ENCODE data around the gene CLCN1. TPM values are rescaled to one million over a fixed set of nuclear protein-coding genes. Genes with fewer than 3 reads are reported as not detected.

Gene CLCN1
- total and polyA plus RNA-seq, 12 donors, result under 0.01 to 0.32 (median 0.12) TPM; not detected in 8

DNA sequence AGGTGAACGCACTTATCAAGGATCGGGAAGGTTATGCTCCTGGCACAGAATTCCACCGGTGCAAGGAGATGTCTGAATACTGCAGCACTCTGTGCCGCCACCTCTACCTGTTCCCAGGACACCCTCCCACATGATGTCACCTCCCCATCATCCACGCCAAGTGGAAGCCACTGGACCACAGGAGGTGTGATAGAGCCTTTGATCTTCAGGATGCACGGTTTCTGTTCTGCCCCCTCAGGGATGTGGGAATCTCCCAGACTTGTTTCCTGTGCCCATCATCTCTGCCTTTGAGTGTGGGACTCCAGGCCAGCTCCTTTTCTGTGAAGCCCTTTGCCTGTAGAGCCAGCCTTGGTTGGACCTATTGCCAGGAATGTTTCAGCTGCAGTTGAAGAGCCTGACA is 11.0 kb upstream of the CLCN1 start:
- WGBS, 4 donors, result 80 to 93% (median 89%) methylated on average over 6 of the region's 6 CpGs
- DNase-seq, result no peak
- Histone ChIP-seq H3K4me1 (replicated peaks in 1 of 2) (no peaks in the 10 kb centered on the region), H3K9me3 (replicated peaks in 1 of 3) (no peaks in the 10 kb centered on the region), H3K36me3 (replicated peaks in 1 of 2) (peaks cover 0 to 77% of the 10 kb centered on the region in 2 donors), H3K4me3 (no peak overlapping the region), H3K27ac (no peak overlapping the region), H3K27me3 (no peaks in the 10 kb centered on the region)
- intact Hi-C loops (cut with DNase I), result loop anchor here in 1 of 2 donors (5.0 to 10.0 kb wide), 2 partner anchors 63 to 110 kb away; no protein-coding TSS in a partner anchor
- TF ChIP-seq, protein P1, sequence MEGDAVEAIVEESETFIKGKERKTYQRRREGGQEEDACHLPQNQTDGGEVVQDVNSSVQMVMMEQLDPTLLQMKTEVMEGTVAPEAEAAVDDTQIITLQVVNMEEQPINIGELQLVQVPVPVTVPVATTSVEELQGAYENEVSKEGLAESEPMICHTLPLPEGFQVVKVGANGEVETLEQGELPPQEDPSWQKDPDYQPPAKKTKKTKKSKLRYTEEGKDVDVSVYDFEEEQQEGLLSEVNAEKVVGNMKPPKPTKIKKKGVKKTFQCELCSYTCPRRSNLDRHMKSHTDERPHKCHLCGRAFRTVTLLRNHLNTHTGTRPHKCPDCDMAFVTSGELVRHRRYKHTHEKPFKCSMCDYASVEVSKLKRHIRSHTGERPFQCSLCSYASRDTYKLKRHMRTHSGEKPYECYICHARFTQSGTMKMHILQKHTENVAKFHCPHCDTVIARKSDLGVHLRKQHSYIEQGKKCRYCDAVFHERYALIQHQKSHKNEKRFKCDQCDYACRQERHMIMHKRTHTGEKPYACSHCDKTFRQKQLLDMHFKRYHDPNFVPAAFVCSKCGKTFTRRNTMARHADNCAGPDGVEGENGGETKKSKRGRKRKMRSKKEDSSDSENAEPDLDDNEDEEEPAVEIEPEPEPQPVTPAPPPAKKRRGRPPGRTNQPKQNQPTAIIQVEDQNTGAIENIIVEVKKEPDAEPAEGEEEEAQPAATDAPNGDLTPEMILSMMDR (IDR thresholded peaks at IDR 0.05), result no peak
- no peak for TF ChIP-seq POLR2A (IDR thresholded peaks at IDR 0.05)

DNA sequence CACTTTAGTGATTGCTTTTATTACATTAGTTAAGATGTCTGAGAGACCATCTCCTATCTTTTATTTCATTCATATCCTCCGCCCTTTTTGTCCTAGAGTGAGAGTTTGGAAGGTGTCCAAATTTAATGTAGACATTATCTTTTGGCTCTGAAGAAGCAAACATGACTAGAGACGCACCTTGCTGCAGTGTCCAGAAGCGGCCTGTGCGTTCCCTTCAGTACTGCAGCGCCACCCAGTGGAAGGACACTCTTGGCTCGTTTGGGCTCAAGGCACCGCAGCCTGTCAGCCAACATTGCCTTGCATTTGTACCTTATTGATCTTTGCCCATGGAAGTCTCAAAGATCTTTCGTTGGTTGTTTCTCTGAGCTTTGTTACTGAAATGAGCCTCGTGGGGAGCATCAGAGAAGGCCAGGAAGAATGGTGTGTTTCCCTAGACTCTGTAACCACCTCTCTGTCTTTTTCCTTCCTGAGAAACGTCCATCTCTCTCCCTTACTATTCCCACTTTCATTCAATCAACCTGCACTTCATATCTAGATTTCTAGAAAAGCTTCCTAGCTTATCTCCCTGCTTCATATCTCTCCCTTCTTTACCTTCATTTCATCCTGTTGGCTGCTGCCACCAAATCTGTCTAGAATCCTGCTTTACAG is 10.4 kb upstream of the CLCN1 start:
- peaks cover 0 to 71% of the 10 kb centered on the region in 2 donors for H3K36me3 ChIP-seq (replicated peaks in 1 of 2)
- no peaks in the 10 kb centered on the region for H3K4me1 ChIP-seq (replicated peaks in 1 of 2)
- H3K27ac ChIP-seq, result no peak overlapping the region
- H3K4me3 ChIP-seq, result no peak overlapping the region
- intact Hi-C loops (cut with DNase I), result loop anchor here in 1 of 2 donors (5.0 to 10.0 kb wide), 2 partner anchors 63 to 109 kb away; no protein-coding TSS in a partner anchor
- no peaks in the 10 kb centered on the region for H3K27me3 ChIP-seq
- WGBS, 4 donors, result 57 to 66% (median 65%) methylated on average over 10 of the region's 10 CpGs
- TF ChIP-seq, protein P1 (IDR thresholded peaks at IDR 0.05), result peak; percentile 64 to 79 (median 71)
- TF ChIP-seq POLR2A (IDR thresholded peaks at IDR 0.05), result no peak
- DNase-seq, result peak; percentile 58 to 86 (median 76)
- H3K9me3 ChIP-seq (replicated peaks in 1 of 3), result no peaks in the 10 kb centered on the region

DNA sequence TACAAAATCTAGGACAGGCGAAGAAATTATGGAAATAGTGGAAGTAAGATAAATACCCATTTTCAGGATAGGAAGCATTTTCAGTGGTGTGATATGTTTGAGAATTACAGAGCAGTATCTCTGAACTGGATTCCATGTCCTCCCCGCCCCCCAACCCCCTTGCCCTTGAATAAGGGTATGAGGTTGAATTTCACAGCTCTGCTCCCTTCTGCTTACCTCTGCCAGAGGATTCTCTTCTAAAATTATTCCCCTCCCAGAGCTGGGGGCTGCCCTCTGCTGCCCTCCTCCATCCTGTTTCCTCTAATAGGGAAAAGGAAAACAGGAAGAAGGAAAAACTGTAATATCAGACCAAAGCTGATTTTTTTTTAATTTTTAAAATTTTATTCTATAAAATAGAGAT is 7.3 kb upstream of the CLCN1 start:
- WGBS, 4 donors, result 95 to 100% (median 97%) methylated on average over 2 of the region's 2 CpGs
- H3K36me3 ChIP-seq (replicated peaks in 1 of 2), result peaks cover 0 to 43% of the 10 kb centered on the region in 2 donors
- intact Hi-C loops (cut with DNase I), result loop anchor here in 1 of 2 donors (5.0 to 10.0 kb wide), 2 partner anchors 66 to 106 kb away; no protein-coding TSS in a partner anchor

DNA sequence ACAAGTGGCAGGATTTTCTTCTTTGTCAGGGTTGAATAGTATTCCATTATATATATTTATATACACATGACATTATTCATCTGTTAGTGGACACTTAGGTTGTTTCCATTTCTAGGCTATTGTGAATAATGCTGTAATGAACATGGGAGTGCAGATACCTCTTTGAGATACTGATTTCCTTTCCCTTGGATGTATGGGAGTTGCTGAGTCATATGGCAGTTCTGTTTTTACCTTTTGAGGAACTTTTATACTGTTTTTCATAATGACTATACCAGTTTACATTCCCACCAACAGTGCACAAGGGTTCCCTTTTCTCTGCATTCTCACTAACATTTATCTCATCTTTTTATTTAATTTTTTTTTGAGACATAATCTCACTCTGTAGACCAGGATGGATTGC is 1.8 kb upstream of the CLCN1 start:
- DNase-seq, result no peak
- intact Hi-C loops (cut with DNase I), result no loop called here
- H3K4me1 ChIP-seq (replicated peaks in 1 of 2), result no peaks in the 10 kb centered on the region
- H3K9me3 ChIP-seq (replicated peaks in 1 of 3), result no peaks in the 10 kb centered on the region
- H3K27ac ChIP-seq, result no peak overlapping the region
- H3K36me3 ChIP-seq (replicated peaks in 1 of 2), result no peaks in the 10 kb centered on the region
- no peak overlapping the region for H3K4me3 ChIP-seq
- no peaks in the 10 kb centered on the region for H3K27me3 ChIP-seq
- TF ChIP-seq POLR2A (IDR thresholded peaks at IDR 0.05), result no peak
- TF ChIP-seq, protein P1 (IDR thresholded peaks at IDR 0.05), result no peak

More for the DNA sequence above, 7.3 kb upstream of the CLCN1 start:
- no peak for DNase-seq
- TF ChIP-seq, protein P1 (IDR thresholded peaks at IDR 0.05), result no peak
- TF ChIP-seq POLR2A (IDR thresholded peaks at IDR 0.05), result no peak
- Histone ChIP-seq H3K4me3 (no peak overlapping the region), H3K4me1 (replicated peaks in 1 of 2) (no peaks in the 10 kb centered on the region), H3K9me3 (replicated peaks in 1 of 3) (no peaks in the 10 kb centered on the region), H3K27me3 (no peaks in the 10 kb centered on the region), H3K27ac (no peak overlapping the region)
